ENCODE results near the gene DCDC2B. TPM values are rescaled to one million over a fixed set of nuclear protein-coding genes. Genes with fewer than 3 reads are reported as not detected.
A peak's percentile ranks its signal among the peaks of the same experiment; 100 is the strongest.
"Not testable (repeated sequence)": the region's sequence is repeated elsewhere in the genome, so short reads cannot be mapped to it uniquely, and the experiment has no call there.

DCDC2B gene
- total RNA-seq, 1 experiment from 2014 or later = not detected

GRCh38 chr1:32249831-32250525, 41.1 kb downstream of the DCDC2B start:
- no peaks in the 10 kb centered on the region for H3K27me3 ChIP-seq (ENCODE audit: control insufficient read depth, insufficient read depth, low read length)
- no peaks in the 10 kb centered on the region for H3K36me3 ChIP-seq (replicated peaks; ENCODE audit: control insufficient read depth, insufficient read depth, low read length)
- peak; percentile 53 for DNase-seq
- no peak overlapping the region for H3K4me3 ChIP-seq (ENCODE audit: insufficient read depth, low read depth, low read length)

GRCh38 chr1:32250893-32251716, 42.2 kb downstream of the DCDC2B start, which contains the start of gene LCK:
Gene LCK (plus strand): TSS chr1:32251265. CDS start chr1:32274330, 23,065 bp downstream.
- DNase-seq = peak; percentile 56
- no peak within 1 kb of the TSS for H3K4me3 ChIP-seq (ENCODE audit: insufficient read depth, low read depth, low read length)

GRCh38 chr1:32255072-32256071, 46.5 kb downstream of the DCDC2B start:
- no peak for DNase-seq
- no peak overlapping the region for H3K4me3 ChIP-seq (ENCODE audit: insufficient read depth, low read depth, low read length)
- H3K27me3 ChIP-seq (ENCODE audit: control insufficient read depth, insufficient read depth, low read length) = no peaks in the 10 kb centered on the region
- no peaks in the 10 kb centered on the region for H3K36me3 ChIP-seq (replicated peaks; ENCODE audit: control insufficient read depth, insufficient read depth, low read length)

More at GRCh38 chr1:32250893-32251716, 42.2 kb downstream of the DCDC2B start, which contains the start of gene LCK:
- no peaks in the 10 kb centered on the region for H3K27me3 ChIP-seq (ENCODE audit: control insufficient read depth, insufficient read depth, low read length)
- no peaks in the 10 kb centered on the region for H3K36me3 ChIP-seq (replicated peaks; ENCODE audit: control insufficient read depth, insufficient read depth, low read length)

- H3K36me3 ChIP-seq (replicated peaks; ENCODE audit: control insufficient read depth, insufficient read depth, low read length) = no peaks in the 10 kb centered on the region
- no peak overlapping the region for H3K4me3 ChIP-seq (ENCODE audit: insufficient read depth, low read depth, low read length)
- no peaks in the 10 kb centered on the region for H3K27me3 ChIP-seq (ENCODE audit: control insufficient read depth, insufficient read depth, low read length)
- DNase-seq = no peak
Measured at GRCh38 chr1:32256473-32257226, 47.8 kb downstream of the DCDC2B start.

- H3K36me3 ChIP-seq (replicated peaks; ENCODE audit: control insufficient read depth, insufficient read depth, low read length) = no peaks in the 10 kb centered on the region
- H3K27me3 ChIP-seq (ENCODE audit: control insufficient read depth, insufficient read depth, low read length) = no peaks in the 10 kb centered on the region
- no peak for DNase-seq
- H3K4me3 ChIP-seq (ENCODE audit: insufficient read depth, low read depth, low read length) = no peak overlapping the region
Measured at GRCh38 chr1:32257227-32257508, 48.3 kb downstream of the DCDC2B start.

GRCh38 chr1:32263236-32263593, 54.3 kb downstream of the DCDC2B start:
- not testable (repeated sequence) for H3K4me3 ChIP-seq (ENCODE audit: insufficient read depth, low read depth, low read length); H3K27me3 ChIP-seq (ENCODE audit: control insufficient read depth, insufficient read depth, low read length); H3K36me3 ChIP-seq (replicated peaks; ENCODE audit: control insufficient read depth, insufficient read depth, low read length); DNase-seq

- Histone ChIP-seq H3K36me3 (replicated peaks; ENCODE audit: control insufficient read depth, insufficient read depth, low read length) (no peaks in the 10 kb centered on the region), H3K27me3 (ENCODE audit: control insufficient read depth, insufficient read depth, low read length) (no peaks in the 10 kb centered on the region), H3K4me3 (ENCODE audit: insufficient read depth, low read depth, low read length) (no peak overlapping the region)
- no peak for DNase-seq
Measured at GRCh38 chr1:32263744-32264143, 54.9 kb downstream of the DCDC2B start.

Other genes with a start within 250 kb of the DCDC2B start
- 84.7 and 108 TPM in 2 replicates for gene KHDRBS1, start 195.2 kb upstream of the DCDC2B start, total RNA-seq (2014; rRNA removed; shearing (Covaris generic))
- gene TMEM39B, start 136.2 kb upstream of the DCDC2B start, total RNA-seq (2014; rRNA removed; shearing (Covaris generic)) = 11.1 and 14.3 TPM in 2 replicates
- gene KPNA6, start 101.0 kb upstream of the DCDC2B start, total RNA-seq (2014; rRNA removed; shearing (Covaris generic)) = 101 and 111 TPM in 2 replicates
- gene TXLNA, start 29.4 kb upstream of the DCDC2B start, total RNA-seq (2014; rRNA removed; shearing (Covaris generic)) = 70.2 and 77.3 TPM in 2 replicates
- 56.0 and 57.8 TPM in 2 replicates for gene CCDC28B, start 8.5 kb upstream of the DCDC2B start, total RNA-seq (2014; rRNA removed; shearing (Covaris generic))
- 8.3 and 8.7 TPM in 2 replicates for gene IQCC, start 3.4 kb upstream of the DCDC2B start, total RNA-seq (2014; rRNA removed; shearing (Covaris generic))
- 11.8 and 16.3 TPM in 2 replicates for gene TMEM234, start 13.3 kb downstream of the DCDC2B start, total RNA-seq (2014; rRNA removed; shearing (Covaris generic))
- 458 and 547 TPM in 2 replicates for gene EIF3I, start 13.3 kb downstream of the DCDC2B start, total RNA-seq (2014; rRNA removed; shearing (Covaris generic))
- gene FAM167B, start 38.1 kb downstream of the DCDC2B start, total RNA-seq (2014; rRNA removed; shearing (Covaris generic)) = 3.1 and 4.1 TPM in 2 replicates
- gene LCK, start 42.2 kb downstream of the DCDC2B start, total RNA-seq (2014; rRNA removed; shearing (Covaris generic)) = 70.5 and 75.8 TPM in 2 replicates
- gene HDAC1, start 83.0 kb downstream of the DCDC2B start, total RNA-seq (2014; rRNA removed; shearing (Covaris generic)) = 133 and 151 TPM in 2 replicates
- gene MARCKSL1, start 127.1 kb downstream of the DCDC2B start, total RNA-seq (2014; rRNA removed; shearing (Covaris generic)) = 478 and 603 TPM in 2 replicates
- gene FAM229A, start 153.4 kb downstream of the DCDC2B start, total RNA-seq (2014; rRNA removed; shearing (Covaris generic)) = 4.0 and 8.2 TPM in 2 replicates
- gene TSSK3, start 153.4 kb downstream of the DCDC2B start, total RNA-seq (2014; rRNA removed; shearing (Covaris generic)) = 1.2 and 3.7 TPM in 2 replicates
- gene BSDC1, start 185.4 kb downstream of the DCDC2B start, total RNA-seq (2014; rRNA removed; shearing (Covaris generic)) = 91.5 and 97.8 TPM in 2 replicates